Right atrium auricular region (tissue), 2 donors: ENCODE results near the gene CCNL1. TPM values are rescaled to one million over a fixed set of nuclear protein-coding genes. Genes with fewer than 3 reads are reported as not detected.
"Not testable (repeated sequence)": the region's sequence is repeated elsewhere in the genome, so short reads cannot be mapped to it uniquely, and the experiment has no call there.

Source experiments
- DNase-seq: peaks from one replicate; pipeline ENCODE4 v3.0.0-alpha.2; 2019; ENCODE audit warnings: low spot score
- H3K27ac ChIP-seq, 2 donors: fragments of 200-600 bp; sonication (generic); 1 replicate in 1 of 2; 2 replicates in 1 of 2; pipeline ENCODE4 v1.5.1; 2016 to 2019
- H3K27me3 ChIP-seq, 2 donors: fragments of 200-600 bp; sonication (generic); one replicate each; pipeline versions ENCODE4 v1.5.1 to v1.6.0; 2017 to 2019
- H3K36me3 ChIP-seq: fragments of 200-600 bp; sonication (generic); one replicate; pipeline ENCODE4 v1.5.1; 2016
- H3K4me1 ChIP-seq, 2 donors: fragments of 200-600 bp; sonication (generic); one replicate each; pipeline versions ENCODE4 v1.5.1 to v1.6.0; 2017 to 2019
- H3K4me3 ChIP-seq, 2 donors: fragments of 200-600 bp; sonication (generic); 1 replicate in 1 of 2; 2 replicates in 1 of 2; pipeline ENCODE4 v1.5.1; 2017 to 2019; ENCODE audit warnings: mild to moderate bottlenecking in 1 of 2, moderate library complexity in 1 of 2
- H3K9me3 ChIP-seq, 2 donors: fragments of 200-600 bp; sonication (generic); one replicate each; pipeline ENCODE4 v1.5.1; 2019
- total RNA-seq, 2 donors: library from RNA; depleted of rRNA; stranded (reverse); fragments of >200 nt; gene quantifications; one replicate each; pipeline ENCODE4 v1.1.0, GENCODE V29; 2016
- TF ChIP-seq, protein P1 (sequence below), 2 donors: fragments of 200-600 bp; sonication (generic); IDR thresholded peaks; one replicate each; pipeline ENCODE4 v1.5.1; 2019; ENCODE audit warnings: antibody characterized with exemption in 2 of 2

Gene CCNL1
- total RNA-seq, 2 donors from 2014 or later, result 43.8 to 44.3 TPM

DNA sequence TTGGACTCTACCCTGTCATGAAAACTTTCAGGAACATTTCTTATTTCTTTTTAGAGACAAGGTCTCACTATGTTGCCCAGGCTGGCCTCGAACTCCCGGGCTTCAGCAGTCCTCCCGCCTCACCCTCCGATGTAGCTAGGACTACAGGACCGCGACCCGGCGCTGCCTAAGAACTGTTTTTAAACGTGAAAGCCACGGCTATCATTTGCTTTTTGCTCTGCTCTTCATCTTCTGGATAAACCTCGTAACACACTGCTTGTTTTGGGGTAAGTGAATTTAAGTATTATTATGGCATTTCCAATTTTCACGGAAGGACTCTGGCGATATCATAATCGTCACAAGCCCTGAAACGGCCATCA, 14.3 kb upstream of the CCNL1 start:
- Histone ChIP-seq H3K9me3 (no peaks in the 10 kb centered on the region), H3K4me1 (peaks cover 0 to 20% of the 10 kb centered on the region in 2 donors), H3K4me3 (peak overlapping the region; percentile 39 to 62), H3K27me3 (no peaks in the 10 kb centered on the region), H3K27ac (peak overlapping the region; percentile 98 to 99), H3K36me3 (no peaks in the 10 kb centered on the region)
- DNase-seq, result no peak
- TF ChIP-seq, protein P1, sequence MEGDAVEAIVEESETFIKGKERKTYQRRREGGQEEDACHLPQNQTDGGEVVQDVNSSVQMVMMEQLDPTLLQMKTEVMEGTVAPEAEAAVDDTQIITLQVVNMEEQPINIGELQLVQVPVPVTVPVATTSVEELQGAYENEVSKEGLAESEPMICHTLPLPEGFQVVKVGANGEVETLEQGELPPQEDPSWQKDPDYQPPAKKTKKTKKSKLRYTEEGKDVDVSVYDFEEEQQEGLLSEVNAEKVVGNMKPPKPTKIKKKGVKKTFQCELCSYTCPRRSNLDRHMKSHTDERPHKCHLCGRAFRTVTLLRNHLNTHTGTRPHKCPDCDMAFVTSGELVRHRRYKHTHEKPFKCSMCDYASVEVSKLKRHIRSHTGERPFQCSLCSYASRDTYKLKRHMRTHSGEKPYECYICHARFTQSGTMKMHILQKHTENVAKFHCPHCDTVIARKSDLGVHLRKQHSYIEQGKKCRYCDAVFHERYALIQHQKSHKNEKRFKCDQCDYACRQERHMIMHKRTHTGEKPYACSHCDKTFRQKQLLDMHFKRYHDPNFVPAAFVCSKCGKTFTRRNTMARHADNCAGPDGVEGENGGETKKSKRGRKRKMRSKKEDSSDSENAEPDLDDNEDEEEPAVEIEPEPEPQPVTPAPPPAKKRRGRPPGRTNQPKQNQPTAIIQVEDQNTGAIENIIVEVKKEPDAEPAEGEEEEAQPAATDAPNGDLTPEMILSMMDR (IDR thresholded peaks at IDR 0.05), result no peak

DNA sequence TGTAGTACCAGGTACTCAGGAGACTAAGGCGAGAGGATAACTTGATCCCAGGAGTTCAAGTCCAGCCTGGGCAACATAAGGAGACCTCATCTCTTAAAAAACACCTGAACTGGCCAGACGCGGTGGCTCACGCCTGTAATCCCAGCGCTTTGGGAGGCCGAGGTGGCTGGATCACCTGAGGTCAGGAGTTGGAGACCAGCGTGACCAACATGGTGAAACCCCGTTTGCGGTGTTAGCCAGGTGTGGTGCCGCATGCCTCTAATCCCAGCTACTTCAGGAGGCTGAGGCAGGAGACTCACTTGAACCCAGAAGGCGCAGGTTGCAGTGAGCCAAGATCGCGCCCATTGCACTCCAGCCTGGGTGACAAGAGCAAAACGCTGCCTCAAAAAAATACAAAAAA, 13.4 kb upstream of the CCNL1 start:
- not testable (repeated sequence) for DNase-seq, H3K27me3 ChIP-seq, H3K9me3 ChIP-seq, H3K4me3 ChIP-seq, H3K36me3 ChIP-seq
- Histone ChIP-seq H3K27ac (peak overlapping the region in 1 of 2 donors; percentile 98), H3K4me1 (peaks cover 0 to 20% of the 10 kb centered on the region in 2 donors)

DNA sequence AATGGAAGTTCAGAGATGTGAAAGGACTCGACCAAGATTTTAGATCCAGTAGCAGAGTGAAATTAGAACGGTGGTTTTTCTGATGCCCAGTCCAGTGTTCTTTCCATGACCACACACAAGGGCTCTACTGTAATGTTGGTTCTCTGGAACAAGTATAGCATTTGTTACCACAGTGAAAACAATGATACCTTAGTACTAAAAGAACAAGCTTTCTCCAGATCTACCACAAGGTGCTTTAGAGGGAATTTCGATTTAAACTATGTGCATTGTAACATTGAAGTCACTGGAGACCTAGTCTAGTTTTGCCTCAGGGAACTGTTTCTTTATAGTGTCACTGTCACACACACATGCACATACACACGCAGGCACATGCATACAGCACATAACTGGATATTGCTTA, 12.8 kb upstream of the CCNL1 start:
- Histone ChIP-seq H3K9me3 (no peaks in the 10 kb centered on the region), H3K36me3 (no peaks in the 10 kb centered on the region), H3K27me3 (no peaks in the 10 kb centered on the region), H3K27ac (no peak overlapping the region), H3K4me3 (no peak overlapping the region), H3K4me1 (peaks cover 0 to 20% of the 10 kb centered on the region in 2 donors)
- TF ChIP-seq, protein P1 (IDR thresholded peaks at IDR 0.05), result no peak
- DNase-seq, result no peak

DNA sequence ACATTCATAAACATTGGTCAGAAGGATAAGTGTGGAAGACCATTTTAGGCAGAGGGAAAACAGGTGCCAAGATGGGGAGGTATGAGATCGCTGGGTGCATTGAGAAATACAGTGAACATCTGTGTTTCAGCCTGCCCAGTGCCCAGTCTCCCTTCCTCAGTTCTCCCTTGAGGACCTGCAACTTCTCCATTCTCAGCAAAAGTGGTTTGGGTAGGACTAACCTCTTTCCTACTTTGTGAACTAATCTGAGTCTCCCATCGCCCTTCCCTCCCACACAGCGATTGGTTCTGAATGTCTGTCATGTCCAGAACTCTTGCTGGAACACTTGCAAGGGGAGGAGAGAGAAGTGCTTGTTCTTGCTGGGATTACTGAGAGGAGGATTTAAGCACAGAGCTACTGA, 10.9 kb upstream of the CCNL1 start:
- no peak overlapping the region for H3K27ac ChIP-seq
- no peaks in the 10 kb centered on the region for H3K36me3 ChIP-seq
- no peaks in the 10 kb centered on the region for H3K27me3 ChIP-seq
- H3K4me1 ChIP-seq, result peaks cover 0 to 8% of the 10 kb centered on the region in 2 donors
- H3K9me3 ChIP-seq, result no peaks in the 10 kb centered on the region
- no peak overlapping the region for H3K4me3 ChIP-seq
- TF ChIP-seq, protein P1 (IDR thresholded peaks at IDR 0.05), result no peak
- DNase-seq, result no peak

DNA sequence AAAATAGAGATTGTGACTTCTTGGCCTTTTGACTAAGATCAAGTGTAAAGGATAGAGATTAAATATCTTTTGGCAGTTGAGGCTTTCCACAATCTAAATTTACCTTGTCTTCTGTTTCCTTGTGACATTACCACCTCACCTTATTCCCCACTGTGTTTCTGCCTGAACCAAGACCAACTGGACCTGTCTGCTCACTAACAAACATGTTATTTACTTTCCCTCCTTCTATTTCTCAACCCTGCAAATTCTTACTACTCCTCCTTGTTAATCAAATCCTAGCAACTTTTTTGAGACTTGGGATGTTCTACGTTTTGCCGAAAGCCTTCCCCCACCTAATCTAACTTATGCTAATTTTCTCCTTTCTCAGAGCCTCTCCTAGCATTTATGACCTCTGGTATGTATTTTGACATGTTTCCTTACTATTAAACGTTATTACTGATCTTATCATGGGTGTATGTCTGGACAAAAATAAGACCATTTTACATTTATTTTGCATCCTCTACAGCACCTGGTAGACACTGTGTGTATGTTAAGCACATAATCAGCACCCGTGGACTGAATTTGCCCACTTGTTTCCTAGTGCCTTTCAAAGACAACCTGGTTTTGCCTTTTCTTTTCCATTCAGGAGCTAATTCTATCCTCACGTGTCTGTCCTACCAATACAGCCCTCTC, 7.6 kb upstream of the CCNL1 start:
- no peaks in the 10 kb centered on the region for H3K36me3 ChIP-seq
- DNase-seq, result no peak
- H3K27ac ChIP-seq, result no peak overlapping the region
- TF ChIP-seq, protein P1 (IDR thresholded peaks at IDR 0.05), result no peak
- H3K4me1 ChIP-seq, result no peaks in the 10 kb centered on the region
- no peak overlapping the region for H3K4me3 ChIP-seq
- H3K27me3 ChIP-seq, result no peaks in the 10 kb centered on the region
- H3K9me3 ChIP-seq, result no peaks in the 10 kb centered on the region

DNA sequence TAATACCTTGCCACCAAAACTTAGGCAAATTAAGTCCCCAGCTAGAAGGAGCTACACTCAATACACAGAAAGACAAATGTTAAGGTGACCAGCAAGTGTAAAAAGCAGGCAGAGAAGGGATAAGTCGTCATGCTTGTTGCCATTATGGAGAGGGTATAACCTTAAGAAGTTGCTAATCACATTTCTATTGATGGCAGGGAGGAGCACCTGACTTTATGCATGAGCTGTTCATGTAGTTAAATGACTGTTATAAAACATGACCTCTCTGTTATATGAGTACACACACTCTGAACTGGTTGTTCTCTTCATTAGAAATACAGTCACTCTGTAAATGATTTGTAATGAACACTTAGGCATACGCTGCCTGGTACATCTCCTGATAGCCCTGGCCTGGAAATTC, 6.6 kb upstream of the CCNL1 start:
- no peak for DNase-seq

More for the DNA sequence above, 6.6 kb upstream of the CCNL1 start:
- TF ChIP-seq, protein P1 (IDR thresholded peaks at IDR 0.05), result no peak
- no peak overlapping the region for H3K4me3 ChIP-seq
- H3K27ac ChIP-seq, result no peak overlapping the region
- H3K36me3 ChIP-seq, result no peaks in the 10 kb centered on the region
- peaks cover 0 to 2% of the 10 kb centered on the region in 2 donors for H3K4me1 ChIP-seq
- no peaks in the 10 kb centered on the region for H3K9me3 ChIP-seq
- H3K27me3 ChIP-seq, result no peaks in the 10 kb centered on the region
